GM12864 (cell line): ENCODE results near the gene PLOD1.
A peak's percentile ranks its signal among the peaks of the same experiment; 100 is the strongest.

ENCODE experiments used
- DNase-seq: peaks from one replicate; pipeline ENCODE4 v3.0.0-alpha.2; 2011; ENCODE audit warnings: low read depth
- H3K4me3 ChIP-seq: 2 replicates; pipeline ENCODE4 v1.5.1; 2011; ENCODE audit warnings: mild to moderate bottlenecking, low read depth, low read length, control low read depth
- CTCF ChIP-seq: IDR thresholded peaks from 2 replicates; pipeline ENCODE4 v1.5.1; 2011; ENCODE audit warnings: low read depth, mild to moderate bottlenecking, moderate library complexity, low read length, control low read depth, inconsistent platforms; ENCODE audit errors: missing control alignments

Gene PLOD1

GRCh38 chr1:12012560-12013316 lies 78.2 kb downstream of the PLOD1 start:
- no peak for TF ChIP-seq CTCF
- H3K4me3 ChIP-seq = no peak overlapping the region
- no peak for DNase-seq

- no peak overlapping the region for H3K4me3 ChIP-seq
- DNase-seq = no peak
- peak; percentile 12 for TF ChIP-seq CTCF
Measured at GRCh38 chr1:12014141-12014991, 79.8 kb downstream of the PLOD1 start.

GRCh38 chr1:12015001-12015491 lies 80.5 kb downstream of the PLOD1 start:
- no peak for TF ChIP-seq CTCF
- H3K4me3 ChIP-seq = no peak overlapping the region
- DNase-seq = no peak

- no peak for DNase-seq
- H3K4me3 ChIP-seq = no peak overlapping the region
- TF ChIP-seq CTCF = no peak
Measured at GRCh38 chr1:12015499-12015898, 81.0 kb downstream of the PLOD1 start.

- DNase-seq = no peak
- H3K4me3 ChIP-seq = no peak overlapping the region
- no peak for TF ChIP-seq CTCF
Measured at GRCh38 chr1:12016182-12016581, 81.7 kb downstream of the PLOD1 start.

- TF ChIP-seq CTCF = no peak
- H3K4me3 ChIP-seq = peak overlapping the region; percentile 73
- no peak for DNase-seq
Measured at GRCh38 chr1:12019858-12020509, 85.5 kb downstream of the PLOD1 start.
